Kidney (tissue), 14 donors: ENCODE measurements around the gene SSC5D. TPM values are rescaled to one million over a fixed set of nuclear protein-coding genes. Genes with fewer than 3 reads are reported as not detected.

ENCODE experiments used
- DNase-seq, 5 donors: peaks; one replicate each; pipeline ENCODE4 v3.0.0-alpha.2; 2013 to 2020
- FAIRE-seq: peaks from 2 replicates; lab custom pipeline; 2012; peaks lifted over from hg19 to GRCh38; lab: Jason Lieb, UNC
- H3K27ac ChIP-seq, 2 donors: one replicate each; pipeline ENCODE4 v1.7.0; 2013; ENCODE audit warnings: low read depth in 2 of 2, low read length in 2 of 2, inconsistent platforms in 1 of 2
- H3K27me3 ChIP-seq: one replicate; pipeline ENCODE4 v1.7.1; 2013; ENCODE audit warnings: low read length, inconsistent platforms; ENCODE audit not compliant: control insufficient read depth, insufficient read depth
- H3K36me3 ChIP-seq, 3 donors: one replicate each; pipeline versions ENCODE4 v1.7.0 to v1.7.1; 2013; ENCODE audit warnings: low read length in 3 of 3, control low read depth in 1 of 3, inconsistent platforms in 1 of 3; ENCODE audit not compliant: insufficient read depth in 3 of 3, control insufficient read depth in 2 of 3
- H3K4me1 ChIP-seq, 3 donors: one replicate each; pipeline versions ENCODE4 v1.7.0 to v1.7.1; 2013; ENCODE audit warnings: low read length in 3 of 3, inconsistent platforms in 1 of 3, low read depth in 1 of 3; ENCODE audit not compliant: control insufficient read depth in 2 of 3, insufficient read depth in 2 of 3
- H3K4me3 ChIP-seq, 3 donors: one replicate each; pipeline versions ENCODE4 v1.7.0 to v1.8.1; 2013; ENCODE audit warnings: low read length in 3 of 3, control low read depth in 1 of 3, inconsistent platforms in 1 of 3
- H3K9ac ChIP-seq, 3 donors: one replicate each; pipeline versions ENCODE4 v1.7.0 to v1.7.1; 2013; ENCODE audit warnings: low read length in 3 of 3, control low read depth in 1 of 3, inconsistent platforms in 1 of 3
- H3K9me3 ChIP-seq, 3 donors: one replicate each; pipeline versions ENCODE4 v1.7.0 to v1.7.1; 2013; ENCODE audit warnings: low read length in 3 of 3, control low read depth in 1 of 3, inconsistent platforms in 1 of 3; ENCODE audit not compliant: control insufficient read depth in 2 of 3, insufficient read depth in 1 of 3
- CTCF ChIP-seq: IDR thresholded peaks from 3 replicates; pipeline ENCODE4 v1.5.1; 2012; ENCODE audit warnings: mild to moderate bottlenecking, moderate library complexity, borderline replicate concordance; ENCODE audit not compliant: insufficient read depth; ENCODE audit errors: extremely low read depth
- intact Hi-C: fragments of 100-400 bp; cut with DNase I; formaldehyde crosslinking; loops from one replicate; pipeline ENCODE4 v1.11.1; 2022
- polyA plus RNA-seq: library from polyadenylated mRNA; stranded (reverse); fragments of 350-450 nt; fragmentation: Illumina TruSeq; extraction: RNeasy Lipid Tissue Mini Kit (QIAGEN cat#74804); gene quantifications from one replicate; pipeline ENCODE4 v1.2.3, GENCODE V29; 2014; ENCODE audit warnings: low read depth, low replicate concordance; ENCODE audit not compliant: insufficient read depth
- total RNA-seq: library from RNA; stranded (reverse); fragmentation: NEBNext Ultra II Directional; extraction: Animal tissue kit (Norgen Biotek cat#: 25700); gene quantifications from one replicate; pipeline ENCODE4 v1.2.1, GENCODE V29; 2021
- donor health status: control.
- donor health status: control.
- donor health status: control.
- donor health status: control.
- donor health status: control.
- donor health status: DM: yes; HTN: yes; CAD: no.
- donor health status: Normal renal cell carcinoma (clear cell type).

Gene SSC5D
- total and polyA plus RNA-seq, 2 donors from 2014 or later = 2.2 to 9.4 TPM

- no peaks in the 10 kb centered on the region for H3K36me3 ChIP-seq
- no peak overlapping the region for H3K27ac ChIP-seq
- DNase-seq (no peak), FAIRE-seq (no peak)
- no peak overlapping the region for H3K9ac ChIP-seq
- no peaks in the 10 kb centered on the region for H3K9me3 ChIP-seq
- H3K27me3 ChIP-seq = no peaks in the 10 kb centered on the region
- no peak for TF ChIP-seq CTCF
- H3K4me3 ChIP-seq = no peak overlapping the region
- H3K4me1 ChIP-seq = no peaks in the 10 kb centered on the region
- intact Hi-C loops = no loop called here
These were observed 64.0 kb downstream of the SSC5D start for GRCh38 chr19:55552206-55552605.

GRCh38 chr19:55552620-55553019 lies 64.4 kb downstream of the SSC5D start:
- DNase-seq = peak in 1 of 5 donors; percentile 53
- H3K9ac ChIP-seq = no peak overlapping the region

GRCh38 chr19:55553217-55554182 lies 65.3 kb downstream of the SSC5D start:
- H3K9me3 ChIP-seq = no peaks in the 10 kb centered on the region

More at GRCh38 chr19:55552620-55553019, 64.4 kb downstream of the SSC5D start:
- H3K27me3 ChIP-seq = no peaks in the 10 kb centered on the region
- no peaks in the 10 kb centered on the region for H3K36me3 ChIP-seq
- intact Hi-C loops = no loop called here
- FAIRE-seq = no peak
- H3K4me3 ChIP-seq = no peak overlapping the region
- no peaks in the 10 kb centered on the region for H3K9me3 ChIP-seq
- no peak overlapping the region for H3K27ac ChIP-seq
- no peaks in the 10 kb centered on the region for H3K4me1 ChIP-seq
- no peak for TF ChIP-seq CTCF

More at GRCh38 chr19:55553217-55554182, 65.3 kb downstream of the SSC5D start:
- H3K27ac ChIP-seq = no peak overlapping the region
- H3K4me1 ChIP-seq = no peaks in the 10 kb centered on the region
- no peaks in the 10 kb centered on the region for H3K36me3 ChIP-seq
- H3K9ac ChIP-seq = no peak overlapping the region
- no peak for FAIRE-seq
- H3K4me3 ChIP-seq = no peak overlapping the region
- intact Hi-C loops = no loop called here
- no peak for TF ChIP-seq CTCF
- no peak for DNase-seq
- no peaks in the 10 kb centered on the region for H3K27me3 ChIP-seq
